OCI-LY3 (cell line): ENCODE results near the gene AGRN.

Experiments used
- H2AFZ ChIP-seq: fragments of 200-600, 300-600 bp; shearing (Covaris generic); 2 replicates; pipeline ENCODE4 v1.6.0; 2014; ENCODE audit warnings: antibody characterized with exemption, low read depth, low read length
- H3K27ac ChIP-seq: fragments of 200-600, 300-600 bp; sonication (generic); 2 replicates; pipeline ENCODE4 v1.5.1; 2014; ENCODE audit warnings: mild to moderate bottlenecking, low read length, moderate library complexity, mixed read lengths
- H3K27me3 ChIP-seq: fragments of 200-600, 300-600 bp; sonication (generic); 2 replicates; pipeline ENCODE4 v1.6.1; 2014; ENCODE audit warnings: low read depth, low read length, mixed read lengths
- H3K36me3 ChIP-seq: fragments of 200-600, 300-600 bp; sonication (generic); replicated peaks from 2 replicates; pipeline ENCODE3; 2014; ENCODE audit warnings: low read depth, low read length, mixed read lengths
- H3K4me1 ChIP-seq: fragments of 300-600, 200-600 bp; sonication (generic); 2 replicates; pipeline ENCODE4 v1.6.1; 2014; ENCODE audit warnings: low read length, mixed read lengths
- H3K4me2 ChIP-seq: fragments of 200-600, 300-600 bp; sonication (generic); 2 replicates; pipeline ENCODE4 v1.6.1; 2014; ENCODE audit warnings: low read length, mixed read lengths
- H3K4me3 ChIP-seq: fragments of 300-600, 200-600 bp; sonication (generic); 2 replicates; pipeline ENCODE4 v1.5.1; 2014; ENCODE audit warnings: antibody characterized with exemption, mild to moderate bottlenecking, low read length, moderate library complexity
- H3K79me2 ChIP-seq: fragments of 300-600, 200-600 bp; shearing (Covaris generic); 2 replicates; pipeline ENCODE4 v1.6.1; 2014; ENCODE audit warnings: mild to moderate bottlenecking, low read length, mixed read lengths
- H3K9ac ChIP-seq: fragments of 300-600, 200-600 bp; shearing (Covaris generic); 2 replicates; pipeline ENCODE4 v1.6.0; 2014; ENCODE audit warnings: mild to moderate bottlenecking, low read length, moderate library complexity
- H3K9me3 ChIP-seq: fragments of 200-600, 300-600 bp; shearing (Covaris generic); 2 replicates; pipeline ENCODE4 v1.6.1; 2014; ENCODE audit warnings: low read length, mixed read lengths; ENCODE audit not compliant: insufficient read depth
- H4K20me1 ChIP-seq: fragments of 200-600, 300-600 bp; sonication (generic); 2 replicates; pipeline ENCODE4 v1.6.1; 2016; ENCODE audit warnings: low read length, mixed read lengths; ENCODE audit not compliant: insufficient read depth
- CTCF ChIP-seq: fragments of 200-600, 300-600 bp; sonication (generic); IDR thresholded peaks from 2 replicates; pipeline ENCODE4 v1.5.1; 2014; ENCODE audit warnings: antibody characterized with exemption, low read length, low read depth
- EZH2phosphoT487 ChIP-seq: fragments of 200-600 bp; shearing (Covaris generic); IDR thresholded peaks from 2 replicates; pipeline ENCODE4 v1.6.1; 2018; ENCODE audit warnings: antibody characterized with exemption, mixed run types, low read depth

Gene AGRN

GRCh38 chr1:1000357-1001056 is 19.4 kb upstream of the AGRN start:
- Histone ChIP-seq H3K9ac (no peak overlapping the region), H3K9me3 (no peaks in the 10 kb centered on the region), H3K27me3 (peaks cover 28% of the 10 kb centered on the region), H3K27ac (no peak overlapping the region), H3K4me1 (peaks cover 3% of the 10 kb centered on the region; the same call in 1 of the 2 replicates), H2AFZ (no peak overlapping the region), H3K4me2 (no peak overlapping the region), H3K79me2 (no peaks in the 10 kb centered on the region), H3K4me3 (no peak overlapping the region), H3K36me3 (no peaks in the 10 kb centered on the region), H4K20me1 (no peaks in the 10 kb centered on the region)
- TF ChIP-seq EZH2phosphoT487 = no peak
- TF ChIP-seq CTCF = no peak

- TF ChIP-seq CTCF = no peak
- TF ChIP-seq EZH2phosphoT487 = no peak
- Histone ChIP-seq H3K9me3 (no peaks in the 10 kb centered on the region), H2AFZ (no peak overlapping the region), H3K36me3 (no peaks in the 10 kb centered on the region), H3K27ac (no peak overlapping the region), H4K20me1 (no peaks in the 10 kb centered on the region), H3K79me2 (no peaks in the 10 kb centered on the region), H3K4me2 (no peak overlapping the region), H3K9ac (no peak overlapping the region), H3K4me1 (peaks cover 3% of the 10 kb centered on the region; the same call in 1 of the 2 replicates), H3K27me3 (peaks cover 29% of the 10 kb centered on the region), H3K4me3 (no peak overlapping the region)
Measured at GRCh38 chr1:1001057-1001783, 18.7 kb upstream of the AGRN start.

GRCh38 chr1:1003618-1004419 is 16.1 kb upstream of the AGRN start:
- Histone ChIP-seq H3K36me3 (no peaks in the 10 kb centered on the region), H3K4me1 (peaks cover 3% of the 10 kb centered on the region; the same call in 1 of the 2 replicates), H2AFZ (no peak overlapping the region), H3K4me3 (no peak overlapping the region), H3K9ac (no peak overlapping the region), H3K27me3 (peaks cover 29% of the 10 kb centered on the region), H3K4me2 (no peak overlapping the region), H3K9me3 (no peaks in the 10 kb centered on the region), H4K20me1 (no peaks in the 10 kb centered on the region), H3K27ac (no peak overlapping the region), H3K79me2 (no peaks in the 10 kb centered on the region)
- TF ChIP-seq EZH2phosphoT487 (no peak), CTCF (no peak)

- H3K9me3 ChIP-seq = no peaks in the 10 kb centered on the region
- no peaks in the 10 kb centered on the region for H3K79me2 ChIP-seq
- no peak overlapping the region for H3K4me2 ChIP-seq
- TF ChIP-seq EZH2phosphoT487 = no peak
- TF ChIP-seq CTCF = no peak
- H2AFZ ChIP-seq = no peak overlapping the region
- H3K27ac ChIP-seq = no peak overlapping the region
- no peaks in the 10 kb centered on the region for H3K36me3 ChIP-seq
- H3K4me3 ChIP-seq = no peak overlapping the region
- H4K20me1 ChIP-seq = no peaks in the 10 kb centered on the region
- peaks cover 3% of the 10 kb centered on the region; the same call in 1 of the 2 replicates for H3K4me1 ChIP-seq
- peaks cover 29% of the 10 kb centered on the region for H3K27me3 ChIP-seq
- H3K9ac ChIP-seq = no peak overlapping the region
Measured at GRCh38 chr1:1004420-1004779, 15.5 kb upstream of the AGRN start.
